Body of pancreas (tissue), 4 donors: ENCODE measurements around the gene HECW1.

Experiments
- POLR2A ChIP-seq, 3 donors: fragments of 450-650 bp; IDR thresholded peaks; one replicate each; pipeline ENCODE4 v1.6.1; 2016; ENCODE audit warnings: antibody characterized with exemption in 3 of 3, mild to moderate bottlenecking in 2 of 3
- TF ChIP-seq, protein P1 (sequence below), 7 experiments: fragments of 450-650 bp in 4 of 7; fragments of 200-600 bp in 3 of 7; sonication (generic) in 3 of 7; IDR thresholded peaks; one replicate each; pipeline ENCODE4 v1.5.1; 2016 to 2019; ENCODE audit warnings: antibody characterized with exemption in 7 of 7

DNA sequence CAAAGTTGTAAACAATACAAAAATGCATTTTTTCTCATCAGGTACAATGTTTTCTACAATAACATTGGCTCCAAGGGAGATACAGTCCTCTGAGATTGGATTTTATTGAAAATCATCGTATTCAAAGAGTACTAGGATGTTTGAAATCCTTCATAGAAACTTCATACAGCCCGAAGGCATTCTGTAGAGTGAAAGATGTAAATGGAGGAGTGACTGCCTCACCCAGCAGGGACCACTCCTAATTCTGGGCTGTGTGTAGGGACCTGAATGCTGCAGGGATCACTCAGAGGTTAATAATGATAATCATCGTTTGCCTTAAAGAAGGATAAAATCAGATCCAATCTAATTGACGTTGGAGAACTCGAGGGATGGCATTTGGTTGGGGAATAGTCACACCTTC, 198.6 kb downstream of the HECW1 start:
- TF ChIP-seq, protein P1, sequence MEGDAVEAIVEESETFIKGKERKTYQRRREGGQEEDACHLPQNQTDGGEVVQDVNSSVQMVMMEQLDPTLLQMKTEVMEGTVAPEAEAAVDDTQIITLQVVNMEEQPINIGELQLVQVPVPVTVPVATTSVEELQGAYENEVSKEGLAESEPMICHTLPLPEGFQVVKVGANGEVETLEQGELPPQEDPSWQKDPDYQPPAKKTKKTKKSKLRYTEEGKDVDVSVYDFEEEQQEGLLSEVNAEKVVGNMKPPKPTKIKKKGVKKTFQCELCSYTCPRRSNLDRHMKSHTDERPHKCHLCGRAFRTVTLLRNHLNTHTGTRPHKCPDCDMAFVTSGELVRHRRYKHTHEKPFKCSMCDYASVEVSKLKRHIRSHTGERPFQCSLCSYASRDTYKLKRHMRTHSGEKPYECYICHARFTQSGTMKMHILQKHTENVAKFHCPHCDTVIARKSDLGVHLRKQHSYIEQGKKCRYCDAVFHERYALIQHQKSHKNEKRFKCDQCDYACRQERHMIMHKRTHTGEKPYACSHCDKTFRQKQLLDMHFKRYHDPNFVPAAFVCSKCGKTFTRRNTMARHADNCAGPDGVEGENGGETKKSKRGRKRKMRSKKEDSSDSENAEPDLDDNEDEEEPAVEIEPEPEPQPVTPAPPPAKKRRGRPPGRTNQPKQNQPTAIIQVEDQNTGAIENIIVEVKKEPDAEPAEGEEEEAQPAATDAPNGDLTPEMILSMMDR (IDR thresholded peaks at IDR 0.05): no peak
- TF ChIP-seq POLR2A (IDR thresholded peaks at IDR 0.05): no peak
